ENCODE measurements around the gene MAML2.

DNA sequence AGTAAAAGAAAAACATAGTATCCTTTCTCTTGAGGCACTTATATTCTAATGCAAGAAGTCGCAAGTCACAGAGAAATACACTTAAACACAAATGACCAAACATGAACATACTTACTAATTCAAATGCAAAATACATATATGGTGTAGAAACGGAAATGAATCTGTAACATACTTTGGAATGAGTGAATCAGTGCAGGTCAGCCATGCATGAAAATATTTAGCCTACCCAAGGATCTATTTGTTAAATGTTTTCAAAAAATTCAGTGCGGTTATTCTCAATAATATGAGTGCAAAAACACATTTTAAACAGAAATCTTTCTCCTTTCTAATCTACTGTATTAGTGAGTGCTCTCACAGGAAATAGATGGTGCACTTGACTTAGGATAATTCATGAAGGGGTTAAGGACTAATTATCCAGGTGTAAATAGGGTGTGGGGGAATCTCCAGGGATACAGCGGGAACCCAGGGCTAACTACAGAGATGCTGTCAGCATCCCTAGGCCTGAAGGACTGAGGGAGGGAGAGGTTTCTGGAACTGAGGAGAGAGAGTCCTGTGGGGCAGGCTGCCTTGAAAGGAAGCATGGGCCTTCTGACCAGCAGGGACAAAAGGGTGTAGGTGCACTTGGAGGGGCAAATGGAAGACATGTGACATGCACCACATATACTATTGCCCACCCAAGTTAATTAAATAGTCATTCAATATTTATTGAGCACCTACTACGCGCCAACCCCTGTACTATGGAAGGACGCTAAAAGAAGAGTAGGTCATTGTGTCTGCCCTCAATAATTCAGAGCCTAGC, 139.2 kb downstream of the MAML2 start:
- TF ChIP-seq CTCF (IDR thresholded peaks at IDR 0.05) (no peak), POLR2A (IDR thresholded peaks at IDR 0.05) (no peak)

Measured in esophagus squamous epithelium (tissue), 4 donors.